ENCODE measurements around the gene KCNS1. TPM values are rescaled to one million over a fixed set of nuclear protein-coding genes. Genes with fewer than 3 reads are reported as not detected.
"Not testable (repeated sequence)": the region's sequence is repeated elsewhere in the genome, so short reads cannot be mapped to it uniquely, and the experiment has no call there.

KCNS1 gene, protein sequence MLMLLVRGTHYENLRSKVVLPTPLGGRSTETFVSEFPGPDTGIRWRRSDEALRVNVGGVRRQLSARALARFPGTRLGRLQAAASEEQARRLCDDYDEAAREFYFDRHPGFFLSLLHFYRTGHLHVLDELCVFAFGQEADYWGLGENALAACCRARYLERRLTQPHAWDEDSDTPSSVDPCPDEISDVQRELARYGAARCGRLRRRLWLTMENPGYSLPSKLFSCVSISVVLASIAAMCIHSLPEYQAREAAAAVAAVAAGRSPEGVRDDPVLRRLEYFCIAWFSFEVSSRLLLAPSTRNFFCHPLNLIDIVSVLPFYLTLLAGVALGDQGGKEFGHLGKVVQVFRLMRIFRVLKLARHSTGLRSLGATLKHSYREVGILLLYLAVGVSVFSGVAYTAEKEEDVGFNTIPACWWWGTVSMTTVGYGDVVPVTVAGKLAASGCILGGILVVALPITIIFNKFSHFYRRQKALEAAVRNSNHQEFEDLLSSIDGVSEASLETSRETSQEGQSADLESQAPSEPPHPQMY
- total RNA-seq (2022), result 10.4 and 10.7 TPM in 2 replicates
- percentile 42 among the genes with signal in this experiment for Bru-seq, nascent RNA
- percentile 60 among the genes with signal in this experiment for BruChase-seq, experiment 1, labeled RNA remaining after a 6-hour chase
- BruChase-seq, experiment 2, labeled RNA remaining after a 2-hour chase, result percentile 60 among the genes with signal in this experiment
- long read RNA-seq, partial matches to known transcripts, result 0 of 5 reads
- long read RNA-seq, other reads (novel, unspliced or antisense), result 3 of 5 reads

DNA sequence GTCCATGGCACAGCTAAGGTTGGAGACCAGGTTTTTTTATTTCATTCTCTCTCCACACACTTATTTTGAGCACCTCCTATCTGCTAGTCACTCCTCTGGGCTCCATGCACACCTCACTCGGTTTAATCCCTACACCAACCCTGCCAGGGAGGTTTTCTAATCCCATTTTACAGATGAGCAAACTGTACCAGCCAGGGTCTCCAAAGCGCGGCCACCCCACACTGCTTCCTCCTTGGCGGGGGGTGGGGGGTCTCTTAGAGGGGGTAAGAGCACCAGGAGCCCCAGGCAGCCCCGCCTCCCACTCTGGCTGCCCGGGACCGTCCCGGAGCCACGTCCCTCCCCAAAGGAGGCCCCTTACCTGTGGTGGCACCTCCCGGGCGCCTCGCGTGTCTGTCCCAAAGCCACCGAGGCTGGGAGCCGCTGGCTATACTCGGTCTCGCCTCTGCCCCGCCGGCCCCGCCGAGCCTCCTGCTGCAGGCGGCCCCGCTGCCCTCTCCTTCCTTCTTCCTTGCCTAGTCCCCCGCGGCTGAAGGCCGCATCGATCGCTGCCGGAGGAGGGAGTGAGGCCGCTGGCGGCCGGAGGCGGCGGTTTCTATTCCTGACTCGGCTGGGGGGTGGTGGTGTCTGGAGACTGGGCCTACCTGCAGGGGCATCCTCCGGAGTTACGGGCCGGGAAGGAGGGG, at the start of gene KCNS1:
TSS of gene KCNS1 (minus strand) at position 565 of the 683 bp plus-strand sequence. CDS start 1,891 bp downstream, outside the sequence.
- peak; percentile 93 for DNase-seq
- peaks cover 44% of the 10 kb centered on the region for H3K4me1 Mint-ChIP-seq (ENCODE audit: low read depth, unreplicated experiment)
- CTCF ChIA-PET, result interaction anchor here (1.1 to 1.5 kb wide), 6 partner anchors 17 to 129 kb away, joined by 3 to 7 read pairs (median 4); no protein-coding TSS in a partner anchor
- intact Hi-C loops (cut with micrococcal nuclease; ENCODE audit: unreplicated experiment), result loop anchor here (5.0 to 10.0 kb wide), 2 partner anchors 186 to 192 kb away; partner anchors contain the start of gene PABPC1L
- TF ChIP-seq, protein P1, sequence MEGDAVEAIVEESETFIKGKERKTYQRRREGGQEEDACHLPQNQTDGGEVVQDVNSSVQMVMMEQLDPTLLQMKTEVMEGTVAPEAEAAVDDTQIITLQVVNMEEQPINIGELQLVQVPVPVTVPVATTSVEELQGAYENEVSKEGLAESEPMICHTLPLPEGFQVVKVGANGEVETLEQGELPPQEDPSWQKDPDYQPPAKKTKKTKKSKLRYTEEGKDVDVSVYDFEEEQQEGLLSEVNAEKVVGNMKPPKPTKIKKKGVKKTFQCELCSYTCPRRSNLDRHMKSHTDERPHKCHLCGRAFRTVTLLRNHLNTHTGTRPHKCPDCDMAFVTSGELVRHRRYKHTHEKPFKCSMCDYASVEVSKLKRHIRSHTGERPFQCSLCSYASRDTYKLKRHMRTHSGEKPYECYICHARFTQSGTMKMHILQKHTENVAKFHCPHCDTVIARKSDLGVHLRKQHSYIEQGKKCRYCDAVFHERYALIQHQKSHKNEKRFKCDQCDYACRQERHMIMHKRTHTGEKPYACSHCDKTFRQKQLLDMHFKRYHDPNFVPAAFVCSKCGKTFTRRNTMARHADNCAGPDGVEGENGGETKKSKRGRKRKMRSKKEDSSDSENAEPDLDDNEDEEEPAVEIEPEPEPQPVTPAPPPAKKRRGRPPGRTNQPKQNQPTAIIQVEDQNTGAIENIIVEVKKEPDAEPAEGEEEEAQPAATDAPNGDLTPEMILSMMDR (IDR thresholded peaks at IDR 0.05; ENCODE audit: unreplicated experiment), result no peak
- no peaks in the 10 kb centered on the region for H3K9me3 Mint-ChIP-seq (ENCODE audit: low read depth, unreplicated experiment)
- peak within 1 kb of the TSS; percentile 69 for H3K4me3 Mint-ChIP-seq (ENCODE audit: low read depth, unreplicated experiment)
- BruUV-seq (replicated peaks), result no TSS peak
- H3K36me3 Mint-ChIP-seq (ENCODE audit: insufficient read depth, unreplicated experiment), result peaks cover 20% of the 10 kb centered on the region
- peak within 1 kb of the TSS; percentile 21 for H3K27ac Mint-ChIP-seq (ENCODE audit: unreplicated experiment)
- no peaks in the 10 kb centered on the region for H3K27me3 Mint-ChIP-seq (ENCODE audit: unreplicated experiment)

DNA sequence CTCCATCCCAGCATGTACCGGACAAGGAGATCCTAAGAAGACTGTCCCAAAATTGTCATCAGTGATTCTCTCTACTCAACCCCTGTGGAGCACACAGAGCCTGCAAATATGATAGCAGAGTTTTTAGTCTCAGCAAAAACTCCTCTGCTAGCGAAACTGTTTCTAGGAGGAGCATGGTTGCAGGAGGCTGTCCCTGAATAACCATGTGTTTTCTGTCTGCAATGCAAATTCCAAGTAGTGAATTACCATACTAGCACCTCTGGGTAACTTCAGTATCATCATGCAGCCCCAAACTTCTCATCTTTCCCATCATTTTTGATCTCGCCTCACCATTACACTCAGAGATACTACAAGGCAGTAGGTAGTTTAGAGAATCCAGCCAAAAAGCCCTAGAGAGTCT, 48.1 kb upstream of the KCNS1 start:
- H3K36me3 Mint-ChIP-seq (ENCODE audit: insufficient read depth, unreplicated experiment), result no peaks in the 10 kb centered on the region
- BruUV-seq (replicated peaks), result no TSS peak
- H3K27me3 Mint-ChIP-seq (ENCODE audit: unreplicated experiment), result peaks cover 100% of the 10 kb centered on the region
- no peak overlapping the region for H3K4me3 Mint-ChIP-seq (ENCODE audit: low read depth, unreplicated experiment)
- no peaks in the 10 kb centered on the region for H3K9me3 Mint-ChIP-seq (ENCODE audit: low read depth, unreplicated experiment)
- no peak overlapping the region for H3K27ac Mint-ChIP-seq (ENCODE audit: unreplicated experiment)
- CTCF ChIA-PET, result no interaction called here
- H3K4me1 Mint-ChIP-seq (ENCODE audit: low read depth, unreplicated experiment), result no peaks in the 10 kb centered on the region
- TF ChIP-seq, protein P1 (IDR thresholded peaks at IDR 0.05; ENCODE audit: unreplicated experiment), result no peak
- intact Hi-C loops (cut with micrococcal nuclease; ENCODE audit: unreplicated experiment), result no loop called here
- no peak for DNase-seq

DNA sequence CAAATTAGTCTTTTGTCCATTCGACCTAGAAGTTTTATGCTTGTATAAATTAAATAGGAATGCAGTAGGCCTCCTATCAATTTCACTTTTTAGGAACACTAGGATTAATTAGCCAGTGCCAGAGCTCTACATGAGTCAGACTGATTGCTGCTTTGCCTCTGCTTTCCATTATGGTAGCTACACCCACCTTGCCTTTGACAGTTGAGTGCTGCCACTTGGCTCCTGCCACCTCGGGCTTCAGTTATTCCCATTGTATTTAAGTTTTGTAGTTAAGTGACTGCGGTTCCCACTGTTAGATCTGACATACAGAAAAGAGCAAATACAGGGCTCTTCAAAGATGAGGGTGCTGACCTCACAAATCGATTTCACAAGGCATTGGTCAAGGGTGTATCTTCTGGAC, 39.9 kb upstream of the KCNS1 start:
- Mint-ChIP-seq H3K27me3 (ENCODE audit: unreplicated experiment) (peaks cover 39% of the 10 kb centered on the region), H3K4me3 (ENCODE audit: low read depth, unreplicated experiment) (no peak overlapping the region), H3K36me3 (ENCODE audit: insufficient read depth, unreplicated experiment) (no peaks in the 10 kb centered on the region), H3K4me1 (ENCODE audit: low read depth, unreplicated experiment) (no peaks in the 10 kb centered on the region), H3K27ac (ENCODE audit: unreplicated experiment) (no peak overlapping the region), H3K9me3 (ENCODE audit: low read depth, unreplicated experiment) (no peaks in the 10 kb centered on the region)
- no TSS peak for BruUV-seq (replicated peaks)
- intact Hi-C loops (cut with micrococcal nuclease; ENCODE audit: unreplicated experiment), result no loop called here
- TF ChIP-seq, protein P1 (IDR thresholded peaks at IDR 0.05; ENCODE audit: unreplicated experiment), result no peak
- CTCF ChIA-PET, result interaction anchor here (3.1 kb wide), 1 partner anchor 89 kb away, joined by 55 read pairs; no protein-coding TSS in a partner anchor
- DNase-seq, result no peak

DNA sequence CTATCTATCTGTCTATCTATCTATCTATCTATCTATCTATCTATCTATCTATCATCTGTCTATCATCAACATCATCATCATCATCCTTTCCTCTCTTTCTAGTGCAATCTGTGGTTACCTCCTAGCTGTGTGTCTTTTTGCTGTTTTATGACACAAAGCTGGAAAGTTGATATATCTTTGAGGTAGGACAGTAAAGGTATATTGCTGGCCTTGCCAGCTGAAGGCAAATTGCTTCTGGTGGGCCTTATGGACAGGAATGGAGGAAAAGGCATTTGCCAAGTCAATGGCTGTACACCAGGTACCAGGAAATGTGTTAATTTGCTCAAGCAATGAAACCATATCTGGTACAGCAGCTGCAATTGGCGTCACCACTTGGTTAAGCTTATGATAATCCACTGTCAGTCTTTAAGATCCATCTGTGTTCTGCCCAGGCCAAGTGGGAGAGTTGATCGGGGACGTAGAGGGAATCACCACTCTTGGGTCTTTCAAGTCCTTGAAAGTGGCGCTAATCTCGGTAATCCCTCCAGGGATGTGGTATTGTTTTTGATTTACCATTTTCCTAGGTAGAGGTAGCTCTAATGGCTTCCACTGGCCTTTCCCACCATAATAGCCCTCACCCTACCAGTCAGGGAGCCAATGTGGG, 38.9 kb upstream of the KCNS1 start:
- not testable (repeated sequence) for H3K9me3 Mint-ChIP-seq (ENCODE audit: low read depth, unreplicated experiment); H3K27ac Mint-ChIP-seq (ENCODE audit: unreplicated experiment); H3K4me1 Mint-ChIP-seq (ENCODE audit: low read depth, unreplicated experiment); H3K4me3 Mint-ChIP-seq (ENCODE audit: low read depth, unreplicated experiment); DNase-seq; H3K36me3 Mint-ChIP-seq (ENCODE audit: insufficient read depth, unreplicated experiment); BruUV-seq (replicated peaks)
- CTCF ChIA-PET, result interaction anchor here (0.6 to 3.1 kb wide), 9 partner anchors 10 to 154 kb away, joined by 3 to 55 read pairs (median 8); no protein-coding TSS in a partner anchor
- H3K27me3 Mint-ChIP-seq (ENCODE audit: unreplicated experiment), result peaks cover 29% of the 10 kb centered on the region
- intact Hi-C loops (cut with micrococcal nuclease; ENCODE audit: unreplicated experiment), result loop anchor here (1.0 kb wide), 2 partner anchors 89 to 153 kb away; no protein-coding TSS in a partner anchor
